ENCODE data around the gene CD84. TPM values are rescaled to one million over a fixed set of nuclear protein-coding genes. Genes with fewer than 3 reads are reported as not detected.

The CD84 gene
- total RNA-seq, 1 donor from 2014 or later, result not detected

DNA sequence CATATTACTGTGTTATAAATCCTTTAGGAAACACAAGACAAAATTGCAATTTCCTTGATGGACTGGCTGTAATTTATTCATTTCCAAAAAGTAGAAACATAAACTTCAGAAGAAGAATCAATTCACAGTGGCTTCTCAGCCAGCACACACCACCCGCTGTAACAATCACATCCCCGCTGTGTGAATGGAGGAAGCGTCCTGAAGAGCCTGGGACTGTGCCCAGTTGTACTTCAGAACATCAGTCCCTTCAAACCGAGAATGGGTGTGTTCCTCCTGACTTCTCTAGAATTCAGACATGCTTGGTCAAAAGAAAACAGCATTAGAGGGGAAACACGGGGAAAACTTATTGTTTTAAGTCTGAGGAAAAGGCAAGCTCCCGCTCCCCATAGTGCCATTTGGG lies 28.8 kb upstream of the CD84 start:
- Histone ChIP-seq H3K36me3 (ENCODE audit: control insufficient read depth, insufficient read depth, low read length) (no peaks in the 10 kb centered on the region), H3K4me3 (ENCODE audit: low read depth, low read length) (no peak overlapping the region), H3K27me3 (ENCODE audit: control insufficient read depth, insufficient read depth, low read length) (peaks cover 7% of the 10 kb centered on the region)
- no peak for DNase-seq (ENCODE audit: low read depth)
- TF ChIP-seq CTCF (IDR thresholded peaks at IDR 0.05; ENCODE audit: insufficient read depth, low read length, poor library complexity, severe bottlenecking), result no peak

DNA sequence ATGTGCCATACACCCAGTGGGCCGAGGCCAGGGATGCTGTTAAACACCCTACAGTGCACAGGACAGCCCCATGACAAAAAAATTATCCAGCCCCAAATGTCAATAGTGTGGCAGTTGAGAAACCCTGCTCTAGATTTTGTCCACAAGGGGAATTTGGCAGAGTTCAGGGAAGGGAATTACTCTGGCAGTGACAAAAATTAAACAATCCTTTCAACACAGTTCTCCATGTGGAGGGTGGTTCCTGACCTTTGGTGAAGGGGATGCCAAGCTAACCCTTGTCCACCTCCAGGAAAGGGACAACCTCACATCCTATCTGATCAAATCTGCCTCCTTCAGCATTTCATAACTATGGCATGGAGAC lies 28.4 kb upstream of the CD84 start:
- Histone ChIP-seq H3K4me3 (ENCODE audit: low read depth, low read length) (no peak overlapping the region), H3K36me3 (ENCODE audit: control insufficient read depth, insufficient read depth, low read length) (no peaks in the 10 kb centered on the region), H3K27me3 (ENCODE audit: control insufficient read depth, insufficient read depth, low read length) (peaks cover 7% of the 10 kb centered on the region)
- no peak for DNase-seq (ENCODE audit: low read depth)
- TF ChIP-seq CTCF (IDR thresholded peaks at IDR 0.05; ENCODE audit: insufficient read depth, low read length, poor library complexity, severe bottlenecking), result no peak

GRCh38 chr1:160607011-160607671 lies 27.8 kb upstream of the CD84 start:
- no peaks in the 10 kb centered on the region for H3K36me3 ChIP-seq (ENCODE audit: control insufficient read depth, insufficient read depth, low read length)
- H3K27me3 ChIP-seq (ENCODE audit: control insufficient read depth, insufficient read depth, low read length), result peaks cover 4% of the 10 kb centered on the region
- no peak overlapping the region for H3K4me3 ChIP-seq (ENCODE audit: low read depth, low read length)
- TF ChIP-seq CTCF (IDR thresholded peaks at IDR 0.05; ENCODE audit: insufficient read depth, low read length, poor library complexity, severe bottlenecking), result peak; percentile 67
- DNase-seq (ENCODE audit: low read depth), result peak; percentile 53

- TF ChIP-seq CTCF (IDR thresholded peaks at IDR 0.05; ENCODE audit: insufficient read depth, low read length, poor library complexity, severe bottlenecking), result no peak
- H3K36me3 ChIP-seq (ENCODE audit: control insufficient read depth, insufficient read depth, low read length), result no peaks in the 10 kb centered on the region
- DNase-seq (ENCODE audit: low read depth), result no peak
- H3K27me3 ChIP-seq (ENCODE audit: control insufficient read depth, insufficient read depth, low read length), result peaks cover 4% of the 10 kb centered on the region
- no peak overlapping the region for H3K4me3 ChIP-seq (ENCODE audit: low read depth, low read length)
Measured at GRCh38 chr1:160606611-160607010, 27.3 kb upstream of the CD84 start.

DNA sequence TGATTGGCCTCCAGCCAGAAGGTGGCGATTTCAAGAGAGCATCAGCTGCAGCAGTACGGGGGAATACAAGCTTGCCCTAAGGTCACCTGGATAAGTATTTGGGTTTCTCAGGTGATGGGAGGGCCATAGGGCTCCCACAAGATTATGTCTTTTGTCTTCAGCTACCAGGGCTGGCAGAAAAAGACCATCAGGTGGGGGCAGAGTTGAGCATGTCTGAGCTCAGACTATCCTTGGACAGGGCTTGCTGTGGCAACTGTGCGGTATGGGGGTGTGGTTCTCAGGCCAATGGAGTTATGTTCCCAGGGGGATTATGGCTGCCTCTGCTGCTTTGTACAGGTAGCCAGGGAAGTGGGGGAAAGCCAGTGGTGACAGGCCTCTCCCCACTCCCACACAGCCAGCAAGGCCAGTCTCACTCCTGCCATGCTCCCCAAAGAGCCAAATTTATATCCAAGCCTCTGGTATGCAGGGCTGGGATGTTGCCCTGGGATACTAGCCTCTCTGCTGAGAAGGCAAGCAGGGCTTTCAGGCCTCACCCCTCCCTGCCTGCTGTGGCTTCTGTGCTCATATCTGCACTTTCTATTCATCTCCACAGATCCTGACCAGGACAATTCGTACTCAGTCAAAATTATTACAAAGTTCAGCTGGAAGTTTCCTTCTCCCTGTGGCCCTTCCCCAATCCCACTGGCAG lies 26.6 kb upstream of the CD84 start:
- peaks cover 4% of the 10 kb centered on the region for H3K27me3 ChIP-seq (ENCODE audit: control insufficient read depth, insufficient read depth, low read length)
- H3K36me3 ChIP-seq (ENCODE audit: control insufficient read depth, insufficient read depth, low read length), result no peaks in the 10 kb centered on the region
- no peak for TF ChIP-seq CTCF (IDR thresholded peaks at IDR 0.05; ENCODE audit: insufficient read depth, low read length, poor library complexity, severe bottlenecking)
- H3K4me3 ChIP-seq (ENCODE audit: low read depth, low read length), result no peak overlapping the region
- no peak for DNase-seq (ENCODE audit: low read depth)

GRCh38 chr1:160605205-160605604 lies 25.9 kb upstream of the CD84 start:
- no peaks in the 10 kb centered on the region for H3K36me3 ChIP-seq (ENCODE audit: control insufficient read depth, insufficient read depth, low read length)
- no peak for DNase-seq (ENCODE audit: low read depth)
- no peak overlapping the region for H3K4me3 ChIP-seq (ENCODE audit: low read depth, low read length)
- TF ChIP-seq CTCF (IDR thresholded peaks at IDR 0.05; ENCODE audit: insufficient read depth, low read length, poor library complexity, severe bottlenecking), result no peak
- H3K27me3 ChIP-seq (ENCODE audit: control insufficient read depth, insufficient read depth, low read length), result peaks cover 2% of the 10 kb centered on the region

Measured in kidney epithelial cell (primary cell).